Suprapubic skin (tissue), 4 donors: ENCODE results near the gene CAPZA3.

Source experiments
- CTCF ChIP-seq, 2 donors: fragments of 200-600 bp in 1 of 2; fragments of 450-650 bp in 1 of 2; sonication (generic) in 1 of 2; IDR thresholded peaks; one replicate each; pipeline ENCODE4 v1.5.1; 2016 to 2019; ENCODE audit warnings: antibody characterized with exemption in 2 of 2, mild to moderate bottlenecking in 1 of 2, moderate library complexity in 1 of 2
- POLR2A ChIP-seq, 2 donors: fragments of 450-650 bp; IDR thresholded peaks; one replicate each; pipeline ENCODE4 v1.6.1; 2017; ENCODE audit warnings: antibody characterized with exemption in 2 of 2, mild to moderate bottlenecking in 2 of 2, moderate library complexity in 2 of 2
- POLR2AphosphoS5 ChIP-seq, 3 donors: sonication (generic); formaldehyde crosslinking; IDR thresholded peaks; one replicate each; pipeline ENCODE4 v1.6.1; 2017; ENCODE audit warnings: antibody characterized with exemption in 3 of 3

- no peak for TF ChIP-seq CTCF (IDR thresholded peaks at IDR 0.05)
- no peak for TF ChIP-seq POLR2A (IDR thresholded peaks at IDR 0.05)
- TF ChIP-seq POLR2AphosphoS5 (IDR thresholded peaks at IDR 0.05): no peak
Measured at GRCh38 chr12:18720690-18721089, 17.2 kb upstream of the CAPZA3 start.
